B cell (primary cell): ENCODE results near the gene TRAPPC2B. TPM values are rescaled to one million over a fixed set of nuclear protein-coding genes. Genes with fewer than 3 reads are reported as not detected.

Experiments
- ATAC-seq: fragments of 200-7000 bp; cut with Tn5 transposase; one replicate; pipeline ENCODE4 v1.10.0; 2021; ENCODE audit warnings: low read depth, mild to moderate bottlenecking, moderate number of reproducible peaks, moderate library complexity
- CTCF ChIA-PET: fragments of 350-600 bp; sonication (Branson Sonifier 250); formaldehyde crosslinking; loops from one replicate; lab custom pipeline; 2021; ENCODE audit warnings: antibody characterized with exemption, inconsistent platforms; lab: Charles Lee
- POLR2A ChIA-PET: fragments of 350-600 bp; sonication (Branson Sonifier 250); formaldehyde crosslinking; loops from one replicate; lab custom pipeline; 2021; ENCODE audit warnings: antibody characterized with exemption; lab: Charles Lee
- DNase-seq: peaks from one replicate; pipeline ENCODE4 v3.0.0; 2013
- H2AFZ ChIP-seq: 2 replicates; pipeline ENCODE4 v1.6.1; 2012; ENCODE audit warnings: mild to moderate bottlenecking, low read depth, low read length; ENCODE audit not compliant: insufficient read depth, poor library complexity, severe bottlenecking
- H3K27ac ChIP-seq, 2 donors: 1 replicate in 1 of 2; 2 replicates in 1 of 2; pipeline ENCODE4 v1.5.1; 2012 to 2013; ENCODE audit warnings: low read length in 2 of 2, mild to moderate bottlenecking in 2 of 2, moderate library complexity in 1 of 2
- H3K27me3 ChIP-seq, 4 experiments: fragments of 200-600 bp in 1 of 4; sonication (generic) in 1 of 4; replicated peaks in 1 of 4; 1 replicate in 2 of 4; 2 replicates in 2 of 4; pipeline versions ENCODE4 v1.6.1 to v1.7.0; 2013 to 2016; ENCODE audit warnings: low read length in 3 of 4, mild to moderate bottlenecking in 2 of 4, mixed read lengths in 1 of 4, moderate library complexity in 1 of 4; ENCODE audit not compliant: insufficient read depth in 4 of 4, control insufficient read depth in 3 of 4; ENCODE audit errors: control extremely low read depth in 1 of 4
- H3K36me3 ChIP-seq, 2 experiments: replicated peaks in 1 of 2; 1 replicate in 1 of 2; 2 replicates in 1 of 2; pipeline versions ENCODE4 v1.6.1 to v1.7.1; 2013; ENCODE audit warnings: low read length in 1 of 2; ENCODE audit not compliant: insufficient read depth in 2 of 2, control insufficient read depth in 1 of 2; ENCODE audit errors: control extremely low read depth in 1 of 2, extremely low read depth in 1 of 2
- H3K4me1 ChIP-seq, 2 donors: fragments of 200-600 bp in 1 of 2; sonication (generic) in 1 of 2; 1 replicate in 1 of 2; 2 replicates in 1 of 2; pipeline versions ENCODE4 v1.5.1 to v1.6.1; 2013 to 2017; ENCODE audit warnings: low read length in 2 of 2; ENCODE audit not compliant: control insufficient read depth in 2 of 2, insufficient read depth in 2 of 2
- H3K4me2 ChIP-seq: replicated peaks from 2 replicates; pipeline ENCODE3; 2012; ENCODE audit warnings: mild to moderate bottlenecking, low read depth, low read length; ENCODE audit not compliant: poor library complexity, severe bottlenecking
- H3K4me3 ChIP-seq, 5 experiments: fragments of 200-600 bp in 1 of 5; sonication (generic) in 1 of 5; 1 replicate in 3 of 5; 2 replicates in 2 of 5; pipeline versions ENCODE4 v1.5.1 to v1.7.0; 2011 to 2016; ENCODE audit warnings: low read length in 4 of 5, mild to moderate bottlenecking in 4 of 5, low read depth in 2 of 5, control low read depth in 1 of 5, moderate library complexity in 1 of 5; ENCODE audit not compliant: insufficient read depth in 1 of 5; ENCODE audit errors: control extremely low read depth in 1 of 5, extremely low read depth in 1 of 5
- H3K79me2 ChIP-seq: fragments of 200-600 bp; sonication (generic); one replicate; pipeline ENCODE4 v1.6.0; 2016; ENCODE audit warnings: low read length; ENCODE audit not compliant: control insufficient read depth, insufficient read depth
- H3K9ac ChIP-seq: fragments of 200-600 bp; sonication (generic); 2 replicates; pipeline ENCODE4 v1.6.1; 2017; ENCODE audit warnings: mild to moderate bottlenecking, low read length, moderate library complexity
- H3K9me3 ChIP-seq, 3 donors: one replicate each; pipeline versions ENCODE4 v1.6.1 to v1.7.1; 2013; ENCODE audit warnings: low read length in 2 of 3; ENCODE audit not compliant: control insufficient read depth in 2 of 3, insufficient read depth in 1 of 3; ENCODE audit errors: control extremely low read depth in 1 of 3
- H4K20me1 ChIP-seq: 2 replicates; pipeline ENCODE4 v1.6.0; 2012; ENCODE audit warnings: mild to moderate bottlenecking, low read length; ENCODE audit not compliant: insufficient read depth, control insufficient read depth, poor library complexity, severe bottlenecking
- H3K27ac Mint-ChIP-seq: one replicate; pipeline ENCODE4 v1.8.0; 2021; ENCODE audit warnings: mixed read lengths
- H3K27me3 Mint-ChIP-seq: one replicate; pipeline ENCODE4 v1.8.0; 2021; ENCODE audit warnings: mixed read lengths
- H3K4me1 Mint-ChIP-seq: one replicate; pipeline ENCODE4 v1.8.0; 2021; ENCODE audit warnings: mixed read lengths
- H3K4me3 Mint-ChIP-seq: one replicate; pipeline ENCODE4 v1.8.0; 2021; ENCODE audit warnings: mixed read lengths
- H3K9me3 Mint-ChIP-seq: one replicate; pipeline ENCODE4 v1.8.0; 2022; ENCODE audit warnings: mixed read lengths; ENCODE audit not compliant: insufficient read depth
- CTCF ChIP-seq: fragments of 200-600 bp; IDR thresholded peaks from one replicate; pipeline ENCODE4 v1.8.0; 2022; ENCODE audit warnings: antibody characterized with exemption, mild to moderate bottlenecking
- EZH2 ChIP-seq: IDR thresholded peaks from 2 replicates; pipeline ENCODE4 v1.6.1; 2012; ENCODE audit warnings: borderline replicate concordance, low read depth, mild to moderate bottlenecking, moderate library complexity, low read length; ENCODE audit not compliant: insufficient read depth, poor library complexity, severe bottlenecking
- WGBS: methylation state at CpG from one replicate; pipeline ENCODE4 v1.1.5; 2013; ENCODE audit warnings: missing lambda C conversion rate; ENCODE audit not compliant: insufficient coverage; 5-methylcytosine and 5-hydroxymethylcytosine counted together
- intact Hi-C: fragments of 100-400 bp; cut with micrococcal nuclease; formaldehyde crosslinking; loops from one replicate; pipeline ENCODE4 v1.10.0; 2022
- polyA plus RNA-seq: library from polyadenylated mRNA; depleted of rRNA; stranded (reverse); fragments of >200 nt; gene quantifications from 2 replicates; pipeline ENCODE4 v1.2.3, GENCODE V29; 2012
- total RNA-seq, 2 donors: library from RNA; stranded (reverse); fragments of 120-200 nt in 1 of 2; gene quantifications; 1 replicate in 1 of 2; 2 replicates in 1 of 2; pipeline versions ENCODE4 v1.2.3 to v1.2.4, GENCODE V29; 2013 to 2022

TRAPPC2B gene
- total and polyA plus RNA-seq, 2 donors (not counting 1 experiment from before 2014, with no cell fraction given) = 9.6 to 29.2 TPM

DNA sequence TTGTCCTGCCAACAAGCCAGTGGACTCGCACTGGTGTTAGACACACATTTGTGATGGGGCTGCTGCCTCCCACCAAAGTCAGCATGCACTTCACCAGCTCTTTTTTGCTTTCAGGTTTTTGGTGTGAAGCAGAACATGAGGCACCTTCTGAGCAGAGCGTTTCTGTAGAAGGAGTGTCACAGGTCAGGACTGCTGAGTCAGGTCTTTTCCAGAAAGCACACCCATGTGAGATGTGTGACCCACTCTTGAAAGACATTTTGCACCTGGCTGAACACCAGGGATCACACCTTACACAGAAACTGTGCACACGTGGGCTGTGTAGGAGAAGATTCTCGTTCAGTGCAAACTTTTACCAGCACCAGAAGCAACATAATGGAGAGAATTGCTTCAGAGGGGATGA is 7.4 kb upstream of the TRAPPC2B start:
- 100% methylated on average over 1 of the region's 4 CpGs for WGBS
- Histone ChIP-seq H3K4me3 (no peak overlapping the region), H3K4me2 (no peak overlapping the region), H3K9me3 (peaks cover 1 to 27% (median 7%) of the 10 kb centered on the region in 3 donors), H3K9ac (no peak overlapping the region), H3K27me3 (no peaks in the 10 kb centered on the region), H3K36me3 (peaks cover 24 to 49% of the 10 kb centered on the region in 2 experiments), H3K79me2 (peaks cover 31% of the 10 kb centered on the region), H2AFZ (no peak overlapping the region), H3K4me1 (peaks cover 13 to 15% of the 10 kb centered on the region in 2 donors), H3K27ac (no peak overlapping the region), H4K20me1 (no peaks in the 10 kb centered on the region)
- Mint-ChIP-seq H3K27ac (no peak overlapping the region), H3K4me1 (peaks cover 27% of the 10 kb centered on the region), H3K9me3 (peaks cover 5% of the 10 kb centered on the region), H3K4me3 (no peak overlapping the region), H3K27me3 (no peaks in the 10 kb centered on the region)
- POLR2A ChIA-PET = no interaction called here
- intact Hi-C loops = no loop called here
- CTCF ChIA-PET = no interaction called here
- ATAC-seq (no peak), DNase-seq (no peak)
- TF ChIP-seq CTCF (no peak), EZH2 (no peak)

DNA sequence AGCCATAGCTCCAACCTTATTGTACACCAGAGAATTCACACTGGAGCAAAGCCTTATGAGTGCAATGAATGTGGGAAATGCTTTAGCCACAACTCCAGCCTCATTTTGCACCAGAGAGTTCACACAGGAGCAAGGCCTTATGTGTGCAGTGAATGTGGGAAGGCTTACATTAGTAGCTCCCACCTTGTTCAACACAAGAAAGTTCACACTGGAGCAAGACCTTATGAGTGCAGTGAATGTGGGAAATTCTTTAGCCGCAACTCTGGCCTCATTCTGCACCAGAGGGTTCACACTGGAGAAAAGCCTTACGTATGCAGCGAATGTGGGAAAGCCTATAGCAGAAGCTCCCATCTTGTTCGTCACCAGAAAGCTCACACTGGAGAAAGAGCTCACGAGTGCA is 5.9 kb upstream of the TRAPPC2B start:
- TF ChIP-seq CTCF (no peak), EZH2 (no peak)
- H3K9me3 Mint-ChIP-seq = peaks cover 3% of the 10 kb centered on the region
- no peak for ATAC-seq
- no peak for DNase-seq
- peaks cover 2 to 5% of the 10 kb centered on the region in 2 donors for H3K4me1 ChIP-seq
- H2AFZ ChIP-seq = no peak overlapping the region
- H4K20me1 ChIP-seq = no peaks in the 10 kb centered on the region
- no peak overlapping the region for H3K27ac Mint-ChIP-seq
- 100% methylated on average over 3 of the region's 5 CpGs for WGBS
- no peaks in the 10 kb centered on the region for H3K27me3 Mint-ChIP-seq
- no peak overlapping the region for H3K4me3 Mint-ChIP-seq
- peaks cover 1 to 27% (median 7%) of the 10 kb centered on the region in 3 donors for H3K9me3 ChIP-seq
- intact Hi-C loops = no loop called here
- H3K4me1 Mint-ChIP-seq = peaks cover 14% of the 10 kb centered on the region
- H3K4me3 ChIP-seq = no peak overlapping the region
- CTCF ChIA-PET = no interaction called here
- H3K9ac ChIP-seq = no peak overlapping the region
- POLR2A ChIA-PET = interaction anchor here (0.6 kb wide), 1 partner anchor 38 kb away, joined by 4 read pairs; the partner anchor contains the start of gene ZNF543
- no peak overlapping the region for H3K27ac ChIP-seq
- no peaks in the 10 kb centered on the region for H3K27me3 ChIP-seq
- peaks cover 18% of the 10 kb centered on the region for H3K79me2 ChIP-seq
- H3K4me2 ChIP-seq = no peak overlapping the region
- peaks cover 24 to 49% of the 10 kb centered on the region in 2 experiments for H3K36me3 ChIP-seq
